Lower leg skin (tissue), 4 donors: ENCODE data around the gene SLC40A1. TPM values are rescaled to one million over a fixed set of nuclear protein-coding genes. Genes with fewer than 3 reads are reported as not detected.

Experiments
- DNase-seq, 2 donors: peaks; one replicate each; pipeline ENCODE4 v3.0.0-alpha.2; 2019; ENCODE audit warnings: low spot score in 2 of 2
- H3K4me3 ChIP-seq: fragments of 200-600 bp; sonication (generic); 2 replicates; pipeline ENCODE4 v1.5.1; 2017; ENCODE audit warnings: mild to moderate bottlenecking, low read depth; ENCODE audit not compliant: poor library complexity, severe bottlenecking
- POLR2A ChIP-seq, 2 donors: fragments of 450-650 bp; IDR thresholded peaks; one replicate each; pipeline ENCODE4 v1.6.1; 2016 to 2017; ENCODE audit warnings: antibody characterized with exemption in 2 of 2, mild to moderate bottlenecking in 1 of 2, moderate library complexity in 1 of 2
- WGBS, 2 donors: methylation state at CpG; one replicate each; pipeline ENCODE4 v1.1.5; 2018; 5-methylcytosine and 5-hydroxymethylcytosine counted together
- intact Hi-C: fragments of 100-400 bp; cut with DNase I; formaldehyde crosslinking; loops from one replicate; pipeline ENCODE4 v1.15.0; 2023; ENCODE audit warnings: low total_unique reads
- total RNA-seq, 4 donors: library from RNA; depleted of rRNA; stranded (reverse); fragments of >200 nt; gene quantifications; one replicate each; pipeline ENCODE4 v1.1.0, GENCODE V29; 2016
- TF ChIP-seq, protein P1 (sequence below), 3 donors: fragments of 450-650 bp; IDR thresholded peaks; one replicate each; pipeline ENCODE4 v1.5.1; 2016; ENCODE audit warnings: antibody characterized with exemption in 3 of 3, mild to moderate bottlenecking in 3 of 3, moderate library complexity in 2 of 3

SLC40A1 gene
- total RNA-seq, 4 donors from 2014 or later: 16.0 to 33.1 (median 18.1) TPM

DNA sequence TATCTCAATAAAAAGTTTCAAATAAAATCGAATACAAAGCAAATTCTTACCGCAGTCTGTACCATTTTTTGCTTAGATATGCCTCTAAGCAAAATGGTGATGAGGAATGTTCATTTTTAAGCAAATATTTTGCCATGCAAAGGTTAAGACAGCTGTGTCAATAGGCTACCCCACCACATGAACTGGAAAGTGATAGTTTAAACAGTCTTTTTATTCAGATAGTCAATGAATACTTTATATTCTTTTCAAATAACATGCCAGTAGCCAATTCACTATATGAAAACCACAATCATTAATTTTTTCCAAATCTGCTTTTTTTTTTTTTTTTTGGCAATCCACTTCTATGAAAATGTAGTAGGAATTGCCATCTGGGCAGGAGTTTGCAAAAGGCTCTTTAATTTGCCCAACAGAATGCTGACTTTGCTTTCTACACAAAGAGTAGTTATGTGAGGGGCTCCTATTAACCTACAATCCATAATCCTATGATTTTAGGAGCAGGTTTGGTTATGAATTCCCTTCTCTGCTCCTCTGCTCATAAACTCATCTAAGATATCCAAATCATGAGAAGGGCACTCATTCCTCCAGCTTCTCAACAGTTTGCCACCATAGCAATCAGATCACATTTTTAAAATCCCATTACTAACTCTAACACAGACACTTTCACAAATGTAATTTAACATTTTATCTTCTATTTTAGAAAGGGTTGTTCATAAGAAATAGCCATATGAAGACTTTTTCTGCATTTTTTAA is 69.2 kb downstream of the SLC40A1 start:
- H3K4me3 ChIP-seq: no peak overlapping the region
- TF ChIP-seq POLR2A (IDR thresholded peaks at IDR 0.05): no peak
- TF ChIP-seq, protein P1, sequence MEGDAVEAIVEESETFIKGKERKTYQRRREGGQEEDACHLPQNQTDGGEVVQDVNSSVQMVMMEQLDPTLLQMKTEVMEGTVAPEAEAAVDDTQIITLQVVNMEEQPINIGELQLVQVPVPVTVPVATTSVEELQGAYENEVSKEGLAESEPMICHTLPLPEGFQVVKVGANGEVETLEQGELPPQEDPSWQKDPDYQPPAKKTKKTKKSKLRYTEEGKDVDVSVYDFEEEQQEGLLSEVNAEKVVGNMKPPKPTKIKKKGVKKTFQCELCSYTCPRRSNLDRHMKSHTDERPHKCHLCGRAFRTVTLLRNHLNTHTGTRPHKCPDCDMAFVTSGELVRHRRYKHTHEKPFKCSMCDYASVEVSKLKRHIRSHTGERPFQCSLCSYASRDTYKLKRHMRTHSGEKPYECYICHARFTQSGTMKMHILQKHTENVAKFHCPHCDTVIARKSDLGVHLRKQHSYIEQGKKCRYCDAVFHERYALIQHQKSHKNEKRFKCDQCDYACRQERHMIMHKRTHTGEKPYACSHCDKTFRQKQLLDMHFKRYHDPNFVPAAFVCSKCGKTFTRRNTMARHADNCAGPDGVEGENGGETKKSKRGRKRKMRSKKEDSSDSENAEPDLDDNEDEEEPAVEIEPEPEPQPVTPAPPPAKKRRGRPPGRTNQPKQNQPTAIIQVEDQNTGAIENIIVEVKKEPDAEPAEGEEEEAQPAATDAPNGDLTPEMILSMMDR (IDR thresholded peaks at IDR 0.05): no peak
- intact Hi-C loops: no loop called here
- DNase-seq: no peak
- 87 to 91% methylated on average over 2 of the region's 2 CpGs for WGBS, 2 donors

Other genes starting within 250 kb of the SLC40A1 start
- 10 to 100 TPM; 20.8 to 38.1 (median 26.4) TPM for gene WDR75, start 139.3 kb downstream of the SLC40A1 start, total RNA-seq
- 10 to 100 TPM; 28.9 to 32.8 (median 30.6) TPM for gene ASNSD1, start 80.7 kb upstream of the SLC40A1 start, total RNA-seq
- 1 to 10 TPM in 3 of 4 donors, under 1 TPM in 1; 0.42 to 5.4 (median 3.4) TPM for gene ANKAR, start 93.9 kb upstream of the SLC40A1 start, total RNA-seq
- gene OSGEPL1, start 182.0 kb upstream of the SLC40A1 start, total RNA-seq: 10 to 100 TPM in 1 of 4 donors, 1 to 10 TPM in 3; 2.6 to 10.3 (median 6.8) TPM
- 10 to 100 TPM; 52.5 to 79.0 (median 61.5) TPM for gene ORMDL1, start 203.6 kb upstream of the SLC40A1 start, total RNA-seq
- 10 to 100 TPM in 2 of 4 donors, 1 to 10 TPM in 2; 6.7 to 10.2 (median 10.0) TPM for gene PMS1, start 203.7 kb upstream of the SLC40A1 start, total RNA-seq